Tibial nerve (tissue), 4 donors: ENCODE measurements around the gene SALL3.

Experiments used
- EP300 ChIP-seq, 2 donors: sonication (generic); formaldehyde crosslinking; IDR thresholded peaks; one replicate each; pipeline ENCODE4 v1.6.1; 2017; ENCODE audit warnings: antibody characterized with exemption in 2 of 2, mild to moderate bottlenecking in 1 of 2
- POLR2A ChIP-seq, 2 donors: fragments of 450-650 bp; IDR thresholded peaks; one replicate each; pipeline ENCODE4 v1.6.1; 2017; ENCODE audit warnings: antibody characterized with exemption in 2 of 2, mild to moderate bottlenecking in 2 of 2, moderate library complexity in 2 of 2
- TF ChIP-seq, protein P1 (sequence below), 5 experiments: fragments of 200-600 bp in 3 of 5; fragments of 450-650 bp in 2 of 5; sonication (generic) in 3 of 5; IDR thresholded peaks; one replicate each; pipeline ENCODE4 v1.5.1; 2016 to 2019; ENCODE audit warnings: antibody characterized with exemption in 5 of 5, mild to moderate bottlenecking in 3 of 5, moderate library complexity in 2 of 5

DNA sequence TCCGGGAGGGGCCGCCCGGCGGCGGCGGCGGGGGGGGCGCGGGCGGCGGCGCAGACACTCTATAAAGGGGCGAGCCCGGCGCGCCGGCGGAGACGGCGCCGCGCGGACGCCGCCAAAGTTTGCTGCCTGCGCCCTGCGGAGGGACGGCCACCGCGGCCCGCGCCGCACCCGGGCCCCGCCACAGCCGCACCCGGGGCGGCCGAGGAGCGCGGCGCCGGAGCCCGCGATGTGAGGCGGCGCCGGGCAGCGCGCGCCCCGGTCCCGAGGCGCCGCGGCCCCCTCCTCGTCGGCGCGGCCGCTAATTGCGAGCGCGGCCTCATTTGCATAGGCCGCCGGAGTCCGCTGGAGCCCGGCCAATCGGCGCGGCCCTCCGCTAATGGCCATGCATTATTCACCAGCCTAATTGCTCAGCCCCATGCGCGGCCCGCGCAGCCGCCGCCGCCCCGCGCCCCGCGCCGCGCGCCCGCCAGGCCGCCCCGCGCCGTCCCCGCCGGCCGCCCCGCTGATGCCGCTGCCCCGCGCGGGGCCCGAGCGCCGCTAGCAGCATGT lies at the start of gene SALL3:
- TF ChIP-seq, protein P1, sequence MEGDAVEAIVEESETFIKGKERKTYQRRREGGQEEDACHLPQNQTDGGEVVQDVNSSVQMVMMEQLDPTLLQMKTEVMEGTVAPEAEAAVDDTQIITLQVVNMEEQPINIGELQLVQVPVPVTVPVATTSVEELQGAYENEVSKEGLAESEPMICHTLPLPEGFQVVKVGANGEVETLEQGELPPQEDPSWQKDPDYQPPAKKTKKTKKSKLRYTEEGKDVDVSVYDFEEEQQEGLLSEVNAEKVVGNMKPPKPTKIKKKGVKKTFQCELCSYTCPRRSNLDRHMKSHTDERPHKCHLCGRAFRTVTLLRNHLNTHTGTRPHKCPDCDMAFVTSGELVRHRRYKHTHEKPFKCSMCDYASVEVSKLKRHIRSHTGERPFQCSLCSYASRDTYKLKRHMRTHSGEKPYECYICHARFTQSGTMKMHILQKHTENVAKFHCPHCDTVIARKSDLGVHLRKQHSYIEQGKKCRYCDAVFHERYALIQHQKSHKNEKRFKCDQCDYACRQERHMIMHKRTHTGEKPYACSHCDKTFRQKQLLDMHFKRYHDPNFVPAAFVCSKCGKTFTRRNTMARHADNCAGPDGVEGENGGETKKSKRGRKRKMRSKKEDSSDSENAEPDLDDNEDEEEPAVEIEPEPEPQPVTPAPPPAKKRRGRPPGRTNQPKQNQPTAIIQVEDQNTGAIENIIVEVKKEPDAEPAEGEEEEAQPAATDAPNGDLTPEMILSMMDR (IDR thresholded peaks at IDR 0.05), result no peak
- TF ChIP-seq EP300 (IDR thresholded peaks at IDR 0.05) (no peak), POLR2A (IDR thresholded peaks at IDR 0.05) (no peak)
